IPS-15b (cell line): ENCODE measurements around the gene CRYBG1.
"Not testable (repeated sequence)": the region's sequence is repeated elsewhere in the genome, so short reads cannot be mapped to it uniquely, and the experiment has no call there.

Source experiments
- H3K27me3 ChIP-seq: one replicate; pipeline ENCODE4 v1.6.1; 2013; ENCODE audit warnings: low read length; ENCODE audit not compliant: control insufficient read depth, insufficient read depth
- H3K36me3 ChIP-seq: one replicate; pipeline ENCODE4 v1.6.1; 2013; ENCODE audit warnings: low read length; ENCODE audit not compliant: control insufficient read depth, insufficient read depth
- H3K4me1 ChIP-seq: one replicate; pipeline ENCODE4 v1.6.1; 2013; ENCODE audit warnings: mild to moderate bottlenecking, low read length; ENCODE audit not compliant: control insufficient read depth, insufficient read depth
- H3K4me3 ChIP-seq: one replicate; pipeline ENCODE4 v1.5.1; 2013; ENCODE audit warnings: low read depth, low read length
- H3K9ac ChIP-seq: one replicate; pipeline ENCODE4 v1.6.1; 2013; ENCODE audit warnings: low read depth, mild to moderate bottlenecking, low read length
- H3K9me3 ChIP-seq: one replicate; pipeline ENCODE4 v1.6.1; 2013; ENCODE audit warnings: mild to moderate bottlenecking, low read length; ENCODE audit not compliant: control insufficient read depth, insufficient read depth

Gene CRYBG1

DNA sequence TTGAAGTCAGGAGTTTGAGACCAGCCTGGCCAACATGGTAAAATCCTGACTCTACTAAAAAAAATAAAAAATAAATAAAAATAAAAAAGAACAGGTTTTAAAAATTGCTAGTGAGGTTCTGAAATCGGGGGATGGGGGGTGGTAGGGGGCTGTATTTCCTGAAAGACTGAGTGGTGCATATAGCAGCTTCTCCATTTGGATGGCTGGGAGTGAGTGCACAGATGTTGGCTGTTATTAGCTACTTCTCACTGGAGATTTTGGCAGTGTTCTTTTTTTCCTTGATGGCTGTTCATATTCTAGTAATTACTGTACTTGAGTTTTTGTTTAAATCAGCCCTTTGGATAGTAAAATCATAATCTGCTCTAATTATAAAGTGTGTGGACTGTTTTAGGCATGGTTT lies 189.0 kb downstream of the CRYBG1 start:
- H3K9me3 ChIP-seq: no peaks in the 10 kb centered on the region
- no peaks in the 10 kb centered on the region for H3K36me3 ChIP-seq
- H3K27me3 ChIP-seq: no peaks in the 10 kb centered on the region
- no peak overlapping the region for H3K4me3 ChIP-seq
- H3K9ac ChIP-seq: no peak overlapping the region
- H3K4me1 ChIP-seq: no peaks in the 10 kb centered on the region

DNA sequence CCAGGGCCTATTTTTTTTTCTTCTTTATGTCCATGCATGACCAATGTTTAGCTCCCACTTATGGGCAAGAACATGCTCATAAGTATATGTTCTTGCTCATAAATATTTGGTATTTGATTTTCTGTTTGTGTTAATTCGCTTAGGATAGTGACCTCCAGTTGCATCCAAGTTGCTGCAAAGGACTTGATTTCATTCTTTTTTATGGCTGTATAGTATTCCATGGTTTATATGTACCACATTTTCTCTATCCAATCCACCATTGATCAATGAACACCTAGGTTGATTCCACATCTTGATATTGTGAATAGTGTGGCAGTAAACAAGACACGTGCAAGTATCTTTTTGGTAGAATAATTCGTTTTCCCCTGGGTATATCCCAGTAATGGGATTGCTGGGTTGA lies 190.6 kb downstream of the CRYBG1 start:
- no peaks in the 10 kb centered on the region for H3K27me3 ChIP-seq
- H3K36me3 ChIP-seq: no peaks in the 10 kb centered on the region
- no peaks in the 10 kb centered on the region for H3K9me3 ChIP-seq
- H3K4me3 ChIP-seq: no peak overlapping the region
- no peak overlapping the region for H3K9ac ChIP-seq
- no peaks in the 10 kb centered on the region for H3K4me1 ChIP-seq

DNA sequence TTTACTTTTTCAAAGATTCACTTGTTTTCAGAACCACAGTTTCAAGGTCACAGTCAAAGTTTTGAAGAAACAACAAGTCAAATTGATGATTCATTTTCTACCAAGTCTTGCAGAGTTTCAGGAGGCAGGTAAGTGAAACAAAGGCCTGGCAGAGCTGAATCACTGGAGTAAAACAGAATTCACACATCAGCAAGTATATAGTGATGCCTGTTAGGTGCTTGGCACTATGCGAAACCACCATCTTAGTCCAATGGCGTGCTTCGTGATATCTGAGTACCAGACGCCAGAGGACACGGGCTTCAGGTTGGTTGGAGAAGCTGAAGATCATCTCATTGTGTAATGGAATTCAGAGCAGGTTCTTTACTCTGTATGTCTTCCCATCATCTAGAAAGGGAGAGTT lies 192.9 kb downstream of the CRYBG1 start:
- Histone ChIP-seq H3K4me3 (no peak overlapping the region), H3K4me1 (no peaks in the 10 kb centered on the region), H3K27me3 (no peaks in the 10 kb centered on the region), H3K9ac (no peak overlapping the region), H3K36me3 (no peaks in the 10 kb centered on the region), H3K9me3 (no peaks in the 10 kb centered on the region)

DNA sequence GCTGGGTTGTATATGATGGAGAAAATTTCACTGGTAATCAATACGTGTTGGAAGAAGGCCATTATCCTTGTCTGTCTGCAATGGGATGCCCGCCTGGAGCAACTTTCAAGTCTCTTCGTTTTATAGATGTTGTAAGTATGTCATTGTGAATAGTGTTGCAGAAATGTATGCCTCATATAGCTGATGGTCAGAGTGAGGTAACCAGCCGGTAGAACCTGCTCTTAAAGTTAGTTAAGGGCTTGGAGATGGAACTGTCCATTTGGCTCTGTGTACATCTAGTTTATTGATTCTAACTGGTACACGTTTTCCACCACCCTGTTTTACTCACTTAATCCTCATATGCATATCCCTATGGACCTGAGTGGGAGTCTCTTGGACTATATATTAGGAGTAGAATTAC lies 195.2 kb downstream of the CRYBG1 start:
- Histone ChIP-seq H3K4me3 (no peak overlapping the region), H3K27me3 (no peaks in the 10 kb centered on the region), H3K9ac (no peak overlapping the region), H3K36me3 (no peaks in the 10 kb centered on the region), H3K4me1 (no peaks in the 10 kb centered on the region), H3K9me3 (no peaks in the 10 kb centered on the region)

DNA sequence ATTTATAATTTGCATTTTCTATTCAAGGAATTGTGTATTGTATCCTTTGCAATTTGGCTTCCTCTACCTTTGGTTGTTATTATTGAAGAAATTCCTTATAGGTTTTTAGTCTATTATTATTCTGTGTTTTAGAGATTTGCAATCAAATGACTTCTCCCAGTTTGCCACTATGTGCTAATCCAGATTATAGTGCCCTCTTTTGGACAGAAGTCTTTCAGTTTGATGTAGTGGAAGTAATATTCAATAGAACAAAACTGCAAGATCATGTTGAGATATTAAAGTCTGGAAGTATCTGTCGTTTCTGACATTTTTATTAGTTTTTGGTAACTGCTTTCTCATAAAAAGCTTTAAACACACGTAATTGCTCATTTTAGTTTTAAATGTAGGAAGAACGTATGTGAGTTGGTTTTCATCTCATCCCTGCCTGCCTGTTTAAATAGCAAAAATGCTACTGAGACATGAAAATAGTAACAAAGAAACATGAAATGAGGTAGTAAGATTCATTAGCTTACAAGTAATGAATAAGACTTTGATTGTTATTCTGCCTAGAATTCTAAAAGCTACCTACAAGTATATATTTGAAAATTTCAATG lies 195.9 kb downstream of the CRYBG1 start:
- H3K4me3 ChIP-seq: no peak overlapping the region
- no peaks in the 10 kb centered on the region for H3K4me1 ChIP-seq
- no peaks in the 10 kb centered on the region for H3K9me3 ChIP-seq
- no peaks in the 10 kb centered on the region for H3K27me3 ChIP-seq
- no peak overlapping the region for H3K9ac ChIP-seq
- no peaks in the 10 kb centered on the region for H3K36me3 ChIP-seq

DNA sequence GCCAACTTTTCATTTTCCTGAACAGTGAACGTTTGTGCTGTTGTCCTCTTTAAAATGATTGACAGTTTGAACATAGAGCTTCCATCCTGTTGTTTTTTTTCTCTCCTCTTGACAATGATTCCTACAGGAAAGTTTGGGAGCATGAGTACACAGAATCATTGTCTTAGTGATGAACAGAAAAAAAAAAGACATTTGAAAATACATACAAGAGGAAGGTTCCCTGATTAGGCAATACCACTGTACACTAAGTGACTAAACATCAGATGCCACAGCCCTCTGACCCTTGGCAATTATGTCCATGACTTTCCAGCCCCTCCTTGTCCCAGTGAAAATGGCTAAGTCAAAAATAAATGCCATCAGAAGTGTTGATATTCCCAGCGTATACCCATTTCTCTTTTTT lies 197.3 kb downstream of the CRYBG1 start:
- Histone ChIP-seq H3K4me3 (no peak overlapping the region), H3K27me3 (no peaks in the 10 kb centered on the region), H3K9ac (no peak overlapping the region), H3K36me3 (no peaks in the 10 kb centered on the region), H3K4me1 (no peaks in the 10 kb centered on the region), H3K9me3 (no peaks in the 10 kb centered on the region)

DNA sequence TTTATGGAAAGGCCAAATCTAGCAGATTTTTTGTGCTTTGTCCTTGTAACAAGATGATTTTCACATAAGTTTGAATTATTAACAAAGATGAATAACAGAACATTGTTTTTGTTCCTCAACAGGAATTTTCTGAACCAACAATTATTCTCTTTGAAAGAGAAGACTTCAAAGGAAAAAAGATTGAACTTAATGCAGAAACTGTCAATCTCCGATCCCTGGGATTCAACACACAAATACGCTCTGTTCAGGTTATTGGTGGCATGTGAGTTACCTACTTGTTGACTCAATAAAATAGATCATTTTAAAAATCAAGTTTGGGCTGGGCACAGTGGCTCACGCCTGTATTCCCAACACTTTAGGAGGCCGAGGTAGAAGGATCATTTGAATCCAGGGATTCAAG lies 197.8 kb downstream of the CRYBG1 start:
- no peaks in the 10 kb centered on the region for H3K36me3 ChIP-seq
- H3K9ac ChIP-seq: no peak overlapping the region
- no peak overlapping the region for H3K4me3 ChIP-seq
- H3K27me3 ChIP-seq: no peaks in the 10 kb centered on the region
- no peaks in the 10 kb centered on the region for H3K9me3 ChIP-seq
- no peaks in the 10 kb centered on the region for H3K4me1 ChIP-seq

DNA sequence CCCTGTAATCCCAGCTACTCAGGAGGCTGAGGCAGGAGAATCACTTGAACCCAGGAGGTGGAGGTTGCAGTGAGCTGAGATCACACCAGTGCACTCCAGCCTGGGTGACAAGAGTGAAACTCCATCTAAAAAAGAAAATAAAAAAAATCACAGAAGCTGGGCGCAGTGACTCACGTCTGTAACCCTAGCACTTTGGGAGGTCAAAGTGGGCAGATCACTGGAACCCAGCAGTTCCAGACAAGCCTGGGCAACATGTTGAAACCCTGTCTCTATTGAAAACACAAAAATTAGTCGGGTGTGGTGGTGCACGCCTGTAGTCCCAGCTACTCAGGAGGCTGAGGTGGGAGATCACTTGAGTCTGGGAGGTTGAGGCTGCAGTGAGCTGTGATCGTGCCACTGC lies 199.1 kb downstream of the CRYBG1 start:
- H3K4me3 ChIP-seq, H3K36me3 ChIP-seq, H3K4me1 ChIP-seq, H3K27me3 ChIP-seq, H3K9ac ChIP-seq, H3K9me3 ChIP-seq: not testable (repeated sequence)

DNA sequence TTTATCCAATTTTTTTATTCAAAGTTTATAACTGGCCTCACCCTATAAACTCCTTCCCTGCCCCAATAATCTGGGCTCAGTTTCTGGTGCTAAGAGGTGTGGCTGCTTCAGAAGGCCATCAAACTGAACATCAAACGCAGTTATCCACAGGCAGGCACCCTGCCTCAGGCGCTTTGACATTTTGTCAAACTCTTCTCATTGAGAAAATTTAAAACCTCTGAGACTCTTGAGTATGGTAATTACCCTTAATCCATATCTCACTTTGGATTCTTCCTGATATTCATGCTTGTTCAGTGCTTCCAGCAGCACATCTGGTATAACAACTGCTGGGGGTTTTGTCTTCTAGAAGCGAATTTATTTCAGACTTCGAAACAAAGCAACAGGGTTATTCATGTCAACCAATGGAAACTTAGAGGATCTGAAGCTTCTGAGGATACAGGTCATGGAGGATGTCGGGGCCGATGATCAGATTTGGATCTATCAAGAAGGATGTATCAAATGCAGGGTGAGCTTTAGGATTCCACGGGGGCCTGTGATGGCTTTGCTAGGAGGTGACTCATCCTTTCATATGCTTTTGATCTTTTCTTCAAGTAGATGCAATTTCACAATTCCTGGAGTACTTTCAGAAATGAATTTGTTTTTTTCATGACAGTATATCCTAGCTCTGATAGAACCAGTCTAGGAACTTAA lies 200.6 kb downstream of the CRYBG1 start:
- Histone ChIP-seq H3K9me3 (no peaks in the 10 kb centered on the region), H3K27me3 (no peaks in the 10 kb centered on the region), H3K4me1 (peaks cover 6% of the 10 kb centered on the region), H3K4me3 (no peak overlapping the region), H3K9ac (no peak overlapping the region), H3K36me3 (no peaks in the 10 kb centered on the region)

DNA sequence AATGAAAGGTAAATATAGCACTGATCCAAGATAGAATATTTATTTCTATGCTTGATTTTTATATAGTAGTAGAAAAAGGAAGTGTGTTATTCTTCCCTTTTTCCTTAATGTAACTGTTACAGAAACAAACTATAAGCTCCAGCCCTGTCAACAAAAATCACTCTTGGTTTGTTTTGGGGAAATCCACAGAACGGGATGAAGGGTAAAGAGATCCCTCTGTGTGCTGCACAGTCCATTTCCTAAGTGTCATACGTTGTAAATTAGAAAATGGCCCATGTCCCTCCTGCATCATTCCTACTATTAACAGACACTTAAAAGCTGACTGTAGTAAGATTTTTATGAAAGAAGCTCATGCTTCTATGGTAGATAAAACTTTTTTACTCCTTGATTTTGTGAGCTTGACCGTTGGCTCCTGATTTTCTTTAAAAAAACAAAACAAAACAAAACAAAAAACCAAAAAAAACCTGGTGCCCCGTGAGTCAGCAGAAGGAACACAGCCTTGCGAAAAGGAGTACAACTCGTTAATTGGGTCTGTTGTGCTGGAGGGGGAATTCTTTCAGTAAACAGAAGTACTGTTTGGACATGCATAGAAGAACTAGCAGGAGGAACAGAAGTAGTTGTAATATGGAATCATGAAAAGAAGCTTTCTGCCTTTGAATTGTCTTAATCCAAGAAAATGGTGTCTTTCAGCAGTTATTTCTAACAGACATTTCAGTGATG lies 201.3 kb downstream of the CRYBG1 start:
- H3K9me3 ChIP-seq: no peaks in the 10 kb centered on the region
- H3K27me3 ChIP-seq: no peaks in the 10 kb centered on the region
- no peak overlapping the region for H3K4me3 ChIP-seq
- no peaks in the 10 kb centered on the region for H3K36me3 ChIP-seq
- H3K9ac ChIP-seq: no peak overlapping the region
- peaks cover 6% of the 10 kb centered on the region for H3K4me1 ChIP-seq

DNA sequence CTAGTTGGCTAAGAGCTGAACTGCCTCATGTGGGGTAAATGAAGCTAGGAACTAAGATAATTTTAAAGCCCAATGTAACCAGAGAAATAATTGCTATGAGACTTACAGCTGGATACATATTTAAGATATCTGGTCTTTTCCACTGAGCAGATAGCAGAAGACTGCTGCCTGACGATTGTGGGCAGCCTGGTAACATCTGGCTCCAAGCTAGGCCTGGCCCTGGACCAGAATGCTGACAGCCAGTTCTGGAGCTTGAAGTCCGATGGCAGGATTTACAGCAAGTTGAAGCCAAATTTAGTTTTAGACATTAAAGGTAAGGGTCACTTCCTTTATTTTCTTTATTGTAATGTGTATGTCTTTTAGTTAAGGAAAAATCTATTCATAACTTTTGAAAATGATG lies 203.1 kb downstream of the CRYBG1 start:
- no peaks in the 10 kb centered on the region for H3K9me3 ChIP-seq
- H3K27me3 ChIP-seq: no peaks in the 10 kb centered on the region
- H3K4me1 ChIP-seq: peaks cover 6% of the 10 kb centered on the region
- H3K9ac ChIP-seq: no peak overlapping the region
- no peak overlapping the region for H3K4me3 ChIP-seq
- no peaks in the 10 kb centered on the region for H3K36me3 ChIP-seq

DNA sequence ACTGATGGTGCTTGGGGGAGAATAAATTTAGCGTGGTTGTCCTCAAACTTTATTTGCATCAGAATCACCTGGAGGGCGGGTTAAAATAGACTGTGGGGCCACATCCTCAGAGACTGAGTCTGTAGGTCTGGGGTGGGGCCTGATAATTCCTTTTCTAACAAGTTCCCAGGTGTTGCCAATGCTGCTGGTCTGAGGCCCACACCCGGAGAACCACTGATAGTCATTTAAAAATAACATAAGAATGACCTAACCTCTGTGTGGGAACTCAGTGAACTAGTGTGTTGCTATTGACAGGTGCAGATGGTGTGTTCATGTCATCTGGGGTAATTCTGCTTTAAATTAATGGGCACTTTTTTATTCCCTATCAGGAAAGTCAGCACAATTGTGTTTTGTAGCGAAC lies 204.0 kb downstream of the CRYBG1 start:
- H3K9ac ChIP-seq: no peak overlapping the region
- H3K4me3 ChIP-seq: no peak overlapping the region
- peaks cover 6% of the 10 kb centered on the region for H3K4me1 ChIP-seq
- H3K9me3 ChIP-seq: no peaks in the 10 kb centered on the region
- H3K27me3 ChIP-seq: no peaks in the 10 kb centered on the region
- H3K36me3 ChIP-seq: no peaks in the 10 kb centered on the region
